Measurements from ENCODE around the gene CACNB2. TPM values are rescaled to one million over a fixed set of nuclear protein-coding genes. Genes with fewer than 3 reads are reported as not detected.
"Not testable (repeated sequence)": the region's sequence is repeated elsewhere in the genome, so short reads cannot be mapped to it uniquely, and the experiment has no call there.

The CACNB2 gene
- total RNA-seq, 2 donors from 2014 or later: 4.5 to 56.7 TPM

DNA sequence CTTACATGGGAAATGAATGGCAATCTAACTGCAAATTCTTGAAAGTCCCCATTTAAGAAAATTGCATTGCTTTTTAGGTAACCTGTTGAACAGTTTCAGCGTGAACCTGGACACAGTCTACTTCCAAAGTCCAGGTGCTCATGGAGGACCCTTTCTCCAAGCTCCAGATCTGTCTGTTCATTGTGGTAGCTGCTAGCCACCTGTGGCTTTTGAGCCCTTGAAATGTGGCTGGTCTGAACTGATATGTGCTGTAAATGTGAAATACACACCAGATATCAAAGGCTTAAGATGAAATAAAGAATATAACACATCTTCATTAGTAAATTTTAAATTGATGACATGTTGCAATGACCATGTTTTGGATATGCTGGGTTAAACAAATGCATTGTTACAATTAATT, 4.2 kb downstream of the CACNB2 start:
- Histone ChIP-seq H3K4me3 (no peak overlapping the region), H3K4me1 (ENCODE audit: control insufficient read depth in 1 of 2, low read depth in 2 of 2) (peaks cover 10 to 32% of the 10 kb centered on the region in 2 donors), H3K27me3 (replicated peaks; ENCODE audit: insufficient read depth) (no peaks in the 10 kb centered on the region), H3K36me3 (no peaks in the 10 kb centered on the region), H3K27ac (peak overlapping the region; percentile 37 to 83), H3K9me3 (no peaks in the 10 kb centered on the region)
- ATAC-seq (ENCODE audit: insufficient number of reproducible peaks, low FRiP score, low read depth) (no peak), DNase-seq (ENCODE audit: low spot score) (no peak)
- TF ChIP-seq, protein P1, sequence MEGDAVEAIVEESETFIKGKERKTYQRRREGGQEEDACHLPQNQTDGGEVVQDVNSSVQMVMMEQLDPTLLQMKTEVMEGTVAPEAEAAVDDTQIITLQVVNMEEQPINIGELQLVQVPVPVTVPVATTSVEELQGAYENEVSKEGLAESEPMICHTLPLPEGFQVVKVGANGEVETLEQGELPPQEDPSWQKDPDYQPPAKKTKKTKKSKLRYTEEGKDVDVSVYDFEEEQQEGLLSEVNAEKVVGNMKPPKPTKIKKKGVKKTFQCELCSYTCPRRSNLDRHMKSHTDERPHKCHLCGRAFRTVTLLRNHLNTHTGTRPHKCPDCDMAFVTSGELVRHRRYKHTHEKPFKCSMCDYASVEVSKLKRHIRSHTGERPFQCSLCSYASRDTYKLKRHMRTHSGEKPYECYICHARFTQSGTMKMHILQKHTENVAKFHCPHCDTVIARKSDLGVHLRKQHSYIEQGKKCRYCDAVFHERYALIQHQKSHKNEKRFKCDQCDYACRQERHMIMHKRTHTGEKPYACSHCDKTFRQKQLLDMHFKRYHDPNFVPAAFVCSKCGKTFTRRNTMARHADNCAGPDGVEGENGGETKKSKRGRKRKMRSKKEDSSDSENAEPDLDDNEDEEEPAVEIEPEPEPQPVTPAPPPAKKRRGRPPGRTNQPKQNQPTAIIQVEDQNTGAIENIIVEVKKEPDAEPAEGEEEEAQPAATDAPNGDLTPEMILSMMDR (IDR thresholded peaks at IDR 0.05): no peak

DNA sequence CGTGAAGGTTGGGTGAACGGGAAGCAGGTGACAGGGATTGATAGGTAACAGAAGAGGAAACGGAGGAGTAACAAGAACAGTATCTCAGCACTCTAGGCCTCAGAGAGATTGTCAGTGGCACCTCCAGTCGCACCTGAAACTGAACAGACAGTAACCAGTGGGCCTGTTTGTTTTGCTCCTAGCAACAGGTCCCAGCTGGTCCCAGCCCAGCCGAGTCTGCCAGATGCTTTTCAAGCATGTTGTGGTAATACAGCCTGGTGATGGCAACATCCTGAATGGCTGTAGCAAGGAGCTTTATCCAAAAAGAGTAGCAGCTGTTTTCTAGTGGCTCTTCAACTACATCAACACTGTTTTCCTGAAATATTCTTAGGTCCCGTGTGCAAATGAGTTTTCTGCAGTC, 4.7 kb downstream of the CACNB2 start:
- no peak overlapping the region for H3K4me3 ChIP-seq
- peak overlapping the region; percentile 37 to 66 for H3K27ac ChIP-seq
- H3K27me3 ChIP-seq (replicated peaks; ENCODE audit: insufficient read depth): no peaks in the 10 kb centered on the region
- H3K4me1 ChIP-seq (ENCODE audit: control insufficient read depth in 1 of 2, low read depth in 2 of 2): peaks cover 5 to 27% of the 10 kb centered on the region in 2 donors
- TF ChIP-seq, protein P1 (IDR thresholded peaks at IDR 0.05): no peak
- DNase-seq (ENCODE audit: low spot score): no peak
- no peaks in the 10 kb centered on the region for H3K9me3 ChIP-seq
- no peak for ATAC-seq (ENCODE audit: insufficient number of reproducible peaks, low FRiP score, low read depth)
- H3K36me3 ChIP-seq: no peaks in the 10 kb centered on the region

DNA sequence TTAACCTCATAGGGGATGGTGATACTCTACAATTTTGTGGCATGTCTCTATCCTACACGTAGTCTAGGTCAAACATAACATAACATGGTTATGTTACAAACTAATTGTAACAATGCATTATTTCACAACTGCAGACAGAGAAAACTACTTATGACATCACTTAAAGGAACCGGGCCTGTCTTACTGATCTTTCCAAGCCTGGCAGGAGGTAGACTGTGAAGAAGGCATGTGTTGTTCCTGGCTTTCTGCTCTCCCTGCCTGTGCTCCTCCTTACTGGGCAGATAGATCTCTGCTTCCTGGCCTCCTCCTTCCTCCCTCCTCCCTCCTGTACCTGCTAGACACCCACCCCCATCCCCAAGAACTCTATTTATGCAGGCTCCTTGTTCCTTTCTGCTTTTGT, 5.4 kb downstream of the CACNB2 start:
- H3K36me3 ChIP-seq: no peaks in the 10 kb centered on the region
- DNase-seq (ENCODE audit: low spot score): no peak
- H3K4me1 ChIP-seq (ENCODE audit: control insufficient read depth in 1 of 2, low read depth in 2 of 2): peaks cover 5 to 26% of the 10 kb centered on the region in 2 donors
- no peaks in the 10 kb centered on the region for H3K9me3 ChIP-seq
- no peaks in the 10 kb centered on the region for H3K27me3 ChIP-seq (replicated peaks; ENCODE audit: insufficient read depth)
- peak overlapping the region; percentile 66 to 68 for H3K27ac ChIP-seq
- TF ChIP-seq, protein P1 (IDR thresholded peaks at IDR 0.05): no peak
- peak; percentile 38 for ATAC-seq (ENCODE audit: insufficient number of reproducible peaks, low FRiP score, low read depth)
- H3K4me3 ChIP-seq: no peak overlapping the region

DNA sequence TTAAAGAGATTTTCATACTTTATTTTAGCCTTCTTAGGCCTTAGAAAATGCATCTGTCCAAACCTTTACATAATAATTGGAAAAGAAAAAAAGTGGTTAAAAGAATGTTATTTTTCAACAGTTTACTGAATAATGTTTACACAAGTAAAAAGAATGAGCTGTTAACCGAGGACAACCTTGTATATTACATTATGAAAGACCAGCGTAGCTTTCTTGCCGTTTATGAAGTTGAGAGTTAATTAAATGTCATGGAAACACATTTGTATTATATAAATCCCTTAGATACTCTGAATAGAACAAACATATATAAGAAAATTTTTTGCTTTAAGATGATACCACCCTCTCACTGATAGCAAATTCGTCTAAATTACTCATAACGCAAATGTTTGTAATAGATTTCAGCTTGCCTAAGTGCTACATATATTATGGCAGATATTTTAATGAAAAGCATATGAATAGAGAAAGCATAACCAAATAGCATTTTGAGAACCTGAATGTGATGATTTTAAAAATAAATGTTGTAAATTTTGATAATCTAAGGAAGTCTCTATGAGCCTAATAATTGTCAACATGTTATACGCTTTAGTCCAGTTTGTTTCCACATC, 9.1 kb downstream of the CACNB2 start:
- ATAC-seq (ENCODE audit: insufficient number of reproducible peaks, low FRiP score, low read depth) (no peak), DNase-seq (ENCODE audit: low spot score) (no peak)
- Histone ChIP-seq H3K4me1 (ENCODE audit: control insufficient read depth in 1 of 2, low read depth in 2 of 2) (peaks cover 5 to 20% of the 10 kb centered on the region in 2 donors), H3K36me3 (no peaks in the 10 kb centered on the region), H3K9me3 (no peaks in the 10 kb centered on the region), H3K4me3 (no peak overlapping the region), H3K27me3 (replicated peaks; ENCODE audit: insufficient read depth) (no peaks in the 10 kb centered on the region), H3K27ac (no peak overlapping the region)
- TF ChIP-seq, protein P1 (IDR thresholded peaks at IDR 0.05): no peak

DNA sequence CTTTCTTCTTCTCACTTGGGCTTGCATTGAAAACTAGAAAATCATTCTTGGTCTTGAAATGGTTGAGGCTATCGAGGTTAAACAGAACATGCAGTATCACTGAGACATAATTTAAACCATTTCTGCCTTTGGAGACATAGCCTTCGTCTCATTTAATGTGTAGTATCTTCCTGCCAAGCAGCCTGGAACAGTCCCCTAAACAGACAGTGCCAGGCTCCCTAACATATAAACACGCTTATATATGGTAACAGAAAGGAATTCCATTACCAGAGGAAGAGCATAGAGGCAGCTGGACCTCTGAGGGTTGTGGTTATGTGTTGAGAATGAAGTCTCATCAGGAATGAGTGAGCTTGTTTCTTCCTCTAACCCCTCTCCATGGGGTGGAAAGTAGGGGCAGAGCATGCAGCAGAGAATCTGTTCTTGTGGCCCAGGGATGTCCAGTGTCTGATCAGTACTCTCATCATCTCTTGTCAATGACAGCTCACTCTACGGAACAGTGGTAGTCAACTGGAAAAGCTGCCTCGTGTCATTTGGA, 11.2 kb downstream of the CACNB2 start:
- H3K4me1 ChIP-seq (ENCODE audit: control insufficient read depth in 1 of 2, low read depth in 2 of 2): peaks cover 0 to 2% of the 10 kb centered on the region in 2 donors

DNA sequence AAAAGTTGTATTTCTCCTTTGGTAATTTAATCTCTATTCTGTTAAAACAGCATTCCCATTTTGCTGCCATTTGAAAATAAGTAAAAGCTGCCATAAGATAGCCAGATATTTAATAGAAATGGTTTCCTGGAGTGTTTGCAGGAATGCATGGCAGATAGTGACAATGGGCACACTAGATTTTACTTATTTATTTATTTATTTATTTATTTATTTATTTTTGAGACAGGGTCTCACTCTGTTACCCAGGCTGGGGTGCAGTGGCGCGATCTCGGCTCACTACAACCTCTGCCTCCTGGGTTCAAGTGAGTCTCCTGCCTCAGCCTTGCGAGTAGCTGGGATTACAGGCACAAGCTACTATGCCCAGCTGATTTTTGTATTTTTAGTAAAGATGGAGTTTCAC, 13.2 kb downstream of the CACNB2 start:
- DNase-seq (ENCODE audit: low spot score); H3K4me3 ChIP-seq; H3K27ac ChIP-seq; H3K36me3 ChIP-seq; H3K9me3 ChIP-seq; H3K27me3 ChIP-seq (replicated peaks; ENCODE audit: insufficient read depth); ATAC-seq (ENCODE audit: insufficient number of reproducible peaks, low FRiP score, low read depth): not testable (repeated sequence)
- peaks cover 9 to 13% of the 10 kb centered on the region in 2 donors for H3K4me1 ChIP-seq (ENCODE audit: control insufficient read depth in 1 of 2, low read depth in 2 of 2)

More for the DNA sequence above, 11.2 kb downstream of the CACNB2 start:
- Histone ChIP-seq H3K4me3 (no peak overlapping the region), H3K36me3 (no peaks in the 10 kb centered on the region), H3K9me3 (no peaks in the 10 kb centered on the region), H3K27ac (no peak overlapping the region), H3K27me3 (replicated peaks; ENCODE audit: insufficient read depth) (no peaks in the 10 kb centered on the region)
- DNase-seq (ENCODE audit: low spot score) (no peak), ATAC-seq (ENCODE audit: insufficient number of reproducible peaks, low FRiP score, low read depth) (no peak)
- TF ChIP-seq, protein P1 (IDR thresholded peaks at IDR 0.05): no peak
